Stomach smooth muscle (tissue), 2 donors: ENCODE measurements around the gene MPP7.
A peak's percentile ranks its signal among the peaks of the same experiment; 100 is the strongest.

Experiments
- H3K27ac ChIP-seq: one replicate; pipeline ENCODE4 v1.7.0; 2013; ENCODE audit warnings: mild to moderate bottlenecking, low read length, inconsistent platforms
- H3K27me3 ChIP-seq, 2 donors: one replicate each; pipeline ENCODE4 v1.7.0; 2013; ENCODE audit warnings: low read length in 2 of 2; ENCODE audit not compliant: insufficient read depth in 2 of 2, control insufficient read depth in 1 of 2
- H3K36me3 ChIP-seq, 2 donors: one replicate each; pipeline ENCODE4 v1.7.0; 2013; ENCODE audit warnings: low read length in 2 of 2; ENCODE audit not compliant: control insufficient read depth in 2 of 2, insufficient read depth in 2 of 2
- H3K4me1 ChIP-seq: one replicate; pipeline ENCODE4 v1.7.0; 2013; ENCODE audit warnings: low read length; ENCODE audit not compliant: control insufficient read depth, insufficient read depth
- H3K4me3 ChIP-seq, 2 donors: one replicate each; pipeline ENCODE4 v1.7.0; 2013; ENCODE audit warnings: low read length in 2 of 2
- H3K9ac ChIP-seq, 2 donors: one replicate each; pipeline ENCODE4 v1.7.0; 2013; ENCODE audit warnings: low read length in 2 of 2, mild to moderate bottlenecking in 1 of 2
- H3K9me3 ChIP-seq, 2 donors: one replicate each; pipeline ENCODE4 v1.7.0; 2013; ENCODE audit warnings: low read length in 2 of 2; ENCODE audit not compliant: control insufficient read depth in 2 of 2
- donor health status: healthy.
- donor health status: Pancreatic carcinoma.

The MPP7 gene

GRCh38 chr10:28293236-28294168 is 9.4 kb downstream of the MPP7 start:
- Histone ChIP-seq H3K9ac (no peak overlapping the region), H3K27ac (no peak overlapping the region), H3K4me1 (peaks cover 25% of the 10 kb centered on the region), H3K36me3 (no peaks in the 10 kb centered on the region), H3K9me3 (no peaks in the 10 kb centered on the region), H3K27me3 (no peaks in the 10 kb centered on the region), H3K4me3 (no peak overlapping the region)

- H3K4me1 ChIP-seq: peaks cover 25% of the 10 kb centered on the region
- H3K27me3 ChIP-seq: no peaks in the 10 kb centered on the region
- H3K9me3 ChIP-seq: no peaks in the 10 kb centered on the region
- no peak overlapping the region for H3K4me3 ChIP-seq
- H3K36me3 ChIP-seq: no peaks in the 10 kb centered on the region
- no peak overlapping the region for H3K27ac ChIP-seq
- H3K9ac ChIP-seq: no peak overlapping the region
Observed at GRCh38 chr10:28291881-28292297, 11.0 kb downstream of the MPP7 start.

- H3K27me3 ChIP-seq: no peaks in the 10 kb centered on the region
- peaks cover 25% of the 10 kb centered on the region for H3K4me1 ChIP-seq
- H3K9me3 ChIP-seq: no peaks in the 10 kb centered on the region
- no peak overlapping the region for H3K4me3 ChIP-seq
- no peak overlapping the region for H3K9ac ChIP-seq
- no peaks in the 10 kb centered on the region for H3K36me3 ChIP-seq
- no peak overlapping the region for H3K27ac ChIP-seq
Observed at GRCh38 chr10:28285816-28286215, 17.0 kb downstream of the MPP7 start.

GRCh38 chr10:28284126-28284525 is 18.7 kb downstream of the MPP7 start:
- no peak overlapping the region for H3K4me3 ChIP-seq
- no peaks in the 10 kb centered on the region for H3K9me3 ChIP-seq
- no peak overlapping the region for H3K9ac ChIP-seq
- peak overlapping the region; percentile 53 for H3K27ac ChIP-seq
- H3K4me1 ChIP-seq: peaks cover 33% of the 10 kb centered on the region
- no peaks in the 10 kb centered on the region for H3K27me3 ChIP-seq
- H3K36me3 ChIP-seq: no peaks in the 10 kb centered on the region

- no peaks in the 10 kb centered on the region for H3K36me3 ChIP-seq
- peaks cover 33% of the 10 kb centered on the region for H3K4me1 ChIP-seq
Observed at GRCh38 chr10:28283251-28283650, 19.6 kb downstream of the MPP7 start.

DNA sequence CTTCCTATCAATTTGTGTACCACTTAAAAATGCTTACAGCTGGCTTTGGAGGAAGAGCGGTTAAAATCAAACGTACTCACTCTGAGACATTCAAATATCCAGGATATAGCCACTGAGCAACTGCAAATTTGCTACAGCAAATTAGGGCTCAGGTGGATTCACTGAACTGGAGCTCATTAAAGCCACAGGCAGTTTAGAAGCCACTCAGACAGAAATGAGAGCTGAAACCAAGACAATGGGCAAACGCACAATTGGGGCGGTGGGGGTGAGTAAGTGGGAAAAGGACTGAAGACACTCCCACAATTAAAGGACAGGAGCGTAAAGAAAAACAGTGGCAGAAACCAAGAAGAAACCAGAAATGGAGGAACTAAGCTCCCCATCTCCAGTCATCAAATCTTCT is 20.5 kb downstream of the MPP7 start:
- H3K36me3 ChIP-seq: no peaks in the 10 kb centered on the region
- no peak overlapping the region for H3K4me3 ChIP-seq
- no peaks in the 10 kb centered on the region for H3K9me3 ChIP-seq
- H3K4me1 ChIP-seq: peaks cover 33% of the 10 kb centered on the region
- no peak overlapping the region for H3K9ac ChIP-seq
- peak overlapping the region; percentile 24 for H3K27ac ChIP-seq
- H3K27me3 ChIP-seq: no peaks in the 10 kb centered on the region

More at GRCh38 chr10:28283251-28283650, 19.6 kb downstream of the MPP7 start:
- H3K4me3 ChIP-seq: no peak overlapping the region
- no peaks in the 10 kb centered on the region for H3K27me3 ChIP-seq
- H3K27ac ChIP-seq: no peak overlapping the region
- H3K9me3 ChIP-seq: no peaks in the 10 kb centered on the region
- H3K9ac ChIP-seq: no peak overlapping the region

GRCh38 chr10:28281726-28282315 is 21.0 kb downstream of the MPP7 start:
- Histone ChIP-seq H3K27ac (peak overlapping the region; percentile 24), H3K4me1 (peaks cover 33% of the 10 kb centered on the region), H3K27me3 (no peaks in the 10 kb centered on the region), H3K4me3 (no peak overlapping the region), H3K36me3 (no peaks in the 10 kb centered on the region), H3K9me3 (no peaks in the 10 kb centered on the region), H3K9ac (no peak overlapping the region)

DNA sequence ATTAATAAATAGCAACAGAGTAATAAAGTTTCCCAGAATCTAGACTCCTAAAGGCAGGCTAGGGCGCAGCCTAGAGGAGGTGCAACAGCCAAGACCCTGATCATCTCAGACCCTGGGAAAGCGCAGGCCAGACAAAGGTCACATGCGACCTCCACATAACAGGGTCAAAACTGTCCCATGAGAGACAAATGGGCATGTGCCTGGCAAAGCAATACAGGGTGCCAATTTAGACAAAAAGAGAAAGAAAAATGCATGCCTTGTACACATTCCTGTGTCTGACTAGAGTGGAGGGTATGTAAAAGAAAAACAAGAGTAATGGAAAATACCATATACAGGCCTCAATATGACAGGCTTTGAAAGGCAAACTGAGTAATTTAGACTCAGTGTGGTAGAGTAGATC is 22.2 kb downstream of the MPP7 start:
- Histone ChIP-seq H3K9me3 (no peaks in the 10 kb centered on the region), H3K27ac (peak overlapping the region; percentile 20), H3K36me3 (no peaks in the 10 kb centered on the region), H3K27me3 (no peaks in the 10 kb centered on the region), H3K4me3 (peak overlapping the region in 1 of 2 donors; percentile 24), H3K4me1 (peaks cover 26% of the 10 kb centered on the region), H3K9ac (no peak overlapping the region)

GRCh38 chr10:28279878-28280277 is 23.0 kb downstream of the MPP7 start:
- Histone ChIP-seq H3K4me1 (peaks cover 24% of the 10 kb centered on the region), H3K4me3 (no peak overlapping the region), H3K27ac (no peak overlapping the region), H3K9ac (no peak overlapping the region), H3K36me3 (no peaks in the 10 kb centered on the region), H3K27me3 (no peaks in the 10 kb centered on the region), H3K9me3 (no peaks in the 10 kb centered on the region)

- Histone ChIP-seq H3K9me3 (no peaks in the 10 kb centered on the region), H3K4me1 (peaks cover 20% of the 10 kb centered on the region), H3K36me3 (no peaks in the 10 kb centered on the region), H3K27me3 (no peaks in the 10 kb centered on the region), H3K9ac (no peak overlapping the region), H3K4me3 (no peak overlapping the region), H3K27ac (no peak overlapping the region)
Observed at GRCh38 chr10:28278842-28279241, 24.0 kb downstream of the MPP7 start.

GRCh38 chr10:28276384-28276783 is 26.5 kb downstream of the MPP7 start:
- Histone ChIP-seq H3K4me1 (peaks cover 8% of the 10 kb centered on the region), H3K27ac (no peak overlapping the region), H3K4me3 (no peak overlapping the region), H3K27me3 (no peaks in the 10 kb centered on the region), H3K9ac (no peak overlapping the region), H3K36me3 (no peaks in the 10 kb centered on the region), H3K9me3 (no peaks in the 10 kb centered on the region)
